HUDEP-2 (cell line): ENCODE data around the gene PLCL1.

Experiments used
- DNase-seq, 76 experiments: peaks; one replicate each; lab custom pipeline; 2025; ENCODE audit not compliant: unreplicated experiment in 76 of 76; lab: John Stamatoyannopoulos, UW

The PLCL1 gene

GRCh38 chr2:198097630-198098029 is 293.2 kb downstream of the PLCL1 start:
- DNase-seq, result no peak

- no peak for DNase-seq
These were observed 294.0 kb downstream of the PLCL1 start for GRCh38 chr2:198098386-198098785.

- DNase-seq, result no peak
These were observed 294.5 kb downstream of the PLCL1 start for GRCh38 chr2:198098918-198099317.

GRCh38 chr2:198100346-198100745 is 296.0 kb downstream of the PLCL1 start:
- no peak for DNase-seq

- no peak for DNase-seq
These were observed 297.3 kb downstream of the PLCL1 start for GRCh38 chr2:198101688-198102087.

- DNase-seq, result no peak
These were observed 297.7 kb downstream of the PLCL1 start for GRCh38 chr2:198102120-198102519.

GRCh38 chr2:198102856-198103255 is 298.5 kb downstream of the PLCL1 start:
- no peak for DNase-seq

GRCh38 chr2:198106621-198107385 is 302.4 kb downstream of the PLCL1 start:
- no peak for DNase-seq

GRCh38 chr2:198113316-198113715 is 308.9 kb downstream of the PLCL1 start:
- no peak for DNase-seq

- DNase-seq, result no peak
These were observed 309.7 kb downstream of the PLCL1 start for GRCh38 chr2:198114064-198114463.

GRCh38 chr2:198115201-198115600 is 310.8 kb downstream of the PLCL1 start:
- no peak for DNase-seq

- DNase-seq, result no peak
These were observed 312.4 kb downstream of the PLCL1 start for GRCh38 chr2:198116756-198117155.

- DNase-seq, result no peak
These were observed 313.1 kb downstream of the PLCL1 start for GRCh38 chr2:198117406-198118041.

- DNase-seq, result peak in 15 of 76 experiments; percentile 3 to 48 (median 7)
These were observed 323.2 kb downstream of the PLCL1 start for GRCh38 chr2:198127627-198128026.

GRCh38 chr2:198129609-198130008 is 325.2 kb downstream of the PLCL1 start:
- DNase-seq, result no peak

- no peak for DNase-seq
These were observed 330.0 kb downstream of the PLCL1 start for GRCh38 chr2:198134293-198134955.

GRCh38 chr2:198135481-198135934 is 331.1 kb downstream of the PLCL1 start:
- DNase-seq, result no peak

GRCh38 chr2:198136142-198136541 is 331.7 kb downstream of the PLCL1 start:
- no peak for DNase-seq

GRCh38 chr2:198137733-198138132 is 333.3 kb downstream of the PLCL1 start:
- no peak for DNase-seq

- no peak for DNase-seq
These were observed 337.3 kb downstream of the PLCL1 start for GRCh38 chr2:198141726-198142125.

- DNase-seq, result no peak
These were observed 338.8 kb downstream of the PLCL1 start for GRCh38 chr2:198143156-198143555.

- no peak for DNase-seq
These were observed 339.4 kb downstream of the PLCL1 start for GRCh38 chr2:198143793-198144192.
